Keratinocyte (primary cell): ENCODE results near the gene FBXO42. TPM values are rescaled to one million over a fixed set of nuclear protein-coding genes. Genes with fewer than 3 reads are reported as not detected.
"Not testable (repeated sequence)": the region's sequence is repeated elsewhere in the genome, so short reads cannot be mapped to it uniquely, and the experiment has no call there.

Source experiments
- DNase-seq: peaks from one replicate; pipeline ENCODE4 v3.0.0-alpha.2; 2011; ENCODE audit warnings: low read depth, missing footprints, low spot score
- FAIRE-seq: peaks from 2 replicates; lab custom pipeline; 2011; peaks lifted over from hg19 to GRCh38; lab: Jason Lieb, UNC
- H2AFZ ChIP-seq: 2 replicates; pipeline ENCODE4 v1.6.0; 2012; ENCODE audit warnings: low read length, control low read depth, inconsistent platforms; ENCODE audit not compliant: control insufficient read depth
- H3K27ac ChIP-seq: 2 replicates; pipeline ENCODE4 v1.5.1; 2011; ENCODE audit warnings: low read length; ENCODE audit not compliant: control insufficient read depth, insufficient read depth
- H3K27me3 ChIP-seq: 3 replicates; pipeline ENCODE4 v1.6.0; 2011; ENCODE audit warnings: low read length; ENCODE audit not compliant: control insufficient read depth, insufficient read depth; ENCODE audit errors: extremely low read depth
- H3K36me3 ChIP-seq, 2 experiments: 2 replicates in 1 of 2; 3 replicates in 1 of 2; pipeline ENCODE4 v1.5.1; 2011; ENCODE audit warnings: low read length in 2 of 2, mild to moderate bottlenecking in 1 of 2; ENCODE audit not compliant: control insufficient read depth in 2 of 2, insufficient read depth in 2 of 2; ENCODE audit errors: extremely low read depth in 1 of 2
- H3K4me1 ChIP-seq: 3 replicates; pipeline ENCODE4 v1.5.1; 2011; ENCODE audit warnings: low read length; ENCODE audit not compliant: control insufficient read depth, insufficient read depth; ENCODE audit errors: extremely low read depth
- H3K4me2 ChIP-seq: 3 replicates; pipeline ENCODE4 v1.6.0; 2011; ENCODE audit warnings: low read depth, low read length; ENCODE audit not compliant: control insufficient read depth, insufficient read depth; ENCODE audit errors: extremely low read depth
- H3K4me3 ChIP-seq, 3 experiments: fragments of 200-600 bp in 1 of 3; sonication (generic) in 1 of 3; 2 replicates in 2 of 3; 3 replicates in 1 of 3; pipeline ENCODE4 v1.5.1; 2011 to 2016; ENCODE audit warnings: low read length in 3 of 3, mild to moderate bottlenecking in 3 of 3, control low read depth in 2 of 3, inconsistent platforms in 1 of 3, low read depth in 1 of 3, mixed read lengths in 1 of 3, mixed run types in 1 of 3, moderate library complexity in 1 of 3; ENCODE audit not compliant: control insufficient read depth in 2 of 3, insufficient read depth in 2 of 3; ENCODE audit errors: extremely low read depth in 1 of 3
- H3K79me2 ChIP-seq: 2 replicates; pipeline ENCODE4 v1.6.0; 2012; ENCODE audit warnings: low read length; ENCODE audit not compliant: control insufficient read depth, insufficient read depth
- H3K9ac ChIP-seq: 3 replicates; pipeline ENCODE4 v1.6.0; 2011; ENCODE audit warnings: low read length; ENCODE audit not compliant: control insufficient read depth, insufficient read depth; ENCODE audit errors: extremely low read depth
- H3K9me1 ChIP-seq: 3 replicates; pipeline ENCODE4 v1.6.0; 2011; ENCODE audit warnings: low read length; ENCODE audit not compliant: control insufficient read depth, insufficient read depth; ENCODE audit errors: extremely low read depth
- H3K9me3 ChIP-seq: 2 replicates; pipeline ENCODE4 v1.5.1; 2012; ENCODE audit warnings: low read depth, low read length; ENCODE audit not compliant: control insufficient read depth
- H4K20me1 ChIP-seq: 3 replicates; pipeline ENCODE4 v1.6.0; 2011; ENCODE audit warnings: low read length; ENCODE audit not compliant: control insufficient read depth, insufficient read depth; ENCODE audit errors: extremely low read depth
- EZH2 ChIP-seq: IDR thresholded peaks from one replicate; pipeline ENCODE4 v1.6.1; 2012; ENCODE audit warnings: inconsistent platforms, mild to moderate bottlenecking, low read length, moderate library complexity
- dilution Hi-C: fragments of 300-500 bp; cut with MboI; formaldehyde crosslinking; loops from one replicate; pipeline ENCODE4 v1.7.0; 2020; ENCODE audit warnings: low sequenced_read_pairs; ENCODE audit not compliant: extremely low pct_ligation_motif_present
- polyA plus RNA-seq, 5 experiments: library from polyadenylated mRNA; depleted of rRNA in 3 of 5; stranded (reverse) in 3 of 5; stranded (forward) in 1 of 5; unstranded in 1 of 5; fragments of >200 nt; gene quantifications; 1 replicate in 1 of 5; 2 replicates in 3 of 5; 3 replicates in 1 of 5; pipeline versions ENCODE4 v1.2.1 to v1.2.3, GENCODE V29; 2011 to 2012; ENCODE audit warnings: missing spikeins in 2 of 5, low read depth in 1 of 5, low replicate concordance in 1 of 5
- TF ChIP-seq, protein P1 (sequence below), 3 experiments: IDR thresholded peaks in 1 of 3; conservative IDR thresholded peaks in 1 of 3; optimal IDR thresholded peaks in 1 of 3; 2 replicates in 2 of 3; 3 replicates in 1 of 3; pipeline versions ENCODE3 to v1.5.1; 2011; ENCODE audit warnings: low read length in 3 of 3, mild to moderate bottlenecking in 3 of 3, moderate library complexity in 2 of 3, control low read depth in 1 of 3, inconsistent platforms in 1 of 3; ENCODE audit not compliant: insufficient read depth in 2 of 3; ENCODE audit errors: extremely low read depth in 1 of 3

The FBXO42 gene
- polyA plus RNA-seq, 1 donor (not counting 4 experiments of a cell fraction or from before 2014, with no cell fraction given): 14.1 TPM

DNA sequence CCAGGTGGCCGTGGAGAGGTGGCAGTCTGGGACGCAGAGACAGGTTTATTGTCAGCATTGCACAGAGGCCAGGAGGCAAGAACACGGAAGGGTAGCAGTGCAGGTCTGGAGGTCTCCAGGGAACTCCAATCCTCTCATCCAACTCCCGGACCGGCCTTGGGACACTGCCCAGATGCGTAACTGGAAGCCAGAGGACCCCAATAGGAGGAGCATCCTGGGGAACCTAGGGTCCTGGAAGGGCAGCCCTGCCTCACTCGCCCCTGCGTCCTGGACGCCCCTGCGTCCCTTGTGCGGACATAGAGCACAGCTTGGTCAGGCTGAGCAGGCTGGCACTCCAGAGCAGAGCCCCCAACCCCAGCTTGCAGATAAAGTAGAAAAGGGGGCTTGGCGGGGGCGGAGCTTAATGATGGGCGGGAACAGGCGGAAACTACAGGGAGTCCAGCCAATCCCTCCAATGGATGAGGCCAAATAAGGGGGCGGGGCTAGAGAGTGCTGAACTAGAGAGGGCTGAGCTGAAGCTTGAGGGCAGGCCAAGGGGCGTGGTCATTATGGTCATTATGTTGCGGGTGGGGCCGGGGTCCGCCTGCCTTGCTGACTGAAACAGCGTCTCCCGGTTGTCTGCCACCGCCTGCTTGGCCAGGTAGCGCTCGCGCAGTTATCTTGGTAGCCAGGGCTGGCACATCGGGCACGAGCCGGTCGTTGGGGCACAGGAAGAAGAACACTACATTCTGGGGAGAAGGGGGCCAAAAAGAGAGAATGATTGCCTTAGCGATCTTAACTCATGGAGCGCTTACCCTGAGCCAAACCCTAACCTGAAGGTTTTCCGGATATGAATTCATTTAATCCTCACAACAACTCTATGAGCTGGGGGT, 136.2 kb downstream of the FBXO42 start:
- H3K27me3 ChIP-seq: no peaks in the 10 kb centered on the region
- TF ChIP-seq, protein P1, sequence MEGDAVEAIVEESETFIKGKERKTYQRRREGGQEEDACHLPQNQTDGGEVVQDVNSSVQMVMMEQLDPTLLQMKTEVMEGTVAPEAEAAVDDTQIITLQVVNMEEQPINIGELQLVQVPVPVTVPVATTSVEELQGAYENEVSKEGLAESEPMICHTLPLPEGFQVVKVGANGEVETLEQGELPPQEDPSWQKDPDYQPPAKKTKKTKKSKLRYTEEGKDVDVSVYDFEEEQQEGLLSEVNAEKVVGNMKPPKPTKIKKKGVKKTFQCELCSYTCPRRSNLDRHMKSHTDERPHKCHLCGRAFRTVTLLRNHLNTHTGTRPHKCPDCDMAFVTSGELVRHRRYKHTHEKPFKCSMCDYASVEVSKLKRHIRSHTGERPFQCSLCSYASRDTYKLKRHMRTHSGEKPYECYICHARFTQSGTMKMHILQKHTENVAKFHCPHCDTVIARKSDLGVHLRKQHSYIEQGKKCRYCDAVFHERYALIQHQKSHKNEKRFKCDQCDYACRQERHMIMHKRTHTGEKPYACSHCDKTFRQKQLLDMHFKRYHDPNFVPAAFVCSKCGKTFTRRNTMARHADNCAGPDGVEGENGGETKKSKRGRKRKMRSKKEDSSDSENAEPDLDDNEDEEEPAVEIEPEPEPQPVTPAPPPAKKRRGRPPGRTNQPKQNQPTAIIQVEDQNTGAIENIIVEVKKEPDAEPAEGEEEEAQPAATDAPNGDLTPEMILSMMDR (optimal IDR thresholded peaks at IDR 0.05 in 1 of 3, IDR thresholded peaks at IDR 0.05 in 1 of 3, conservative IDR thresholded peaks at IDR 0.05 in 1 of 3; ENCODE audit: extremely low read depth in 1 of 3, insufficient read depth in 2 of 3, low read length in 3 of 3): no peak
- no peak for TF ChIP-seq EZH2
- no peaks in the 10 kb centered on the region for H3K9me3 ChIP-seq
- H3K4me2 ChIP-seq: peak overlapping the region; percentile 92
- H3K4me1 ChIP-seq: peaks cover 30% of the 10 kb centered on the region
- no peaks in the 10 kb centered on the region for H3K79me2 ChIP-seq
- DNase-seq: no peak
- FAIRE-seq: no peak
- no peaks in the 10 kb centered on the region for H4K20me1 ChIP-seq
- H3K27ac ChIP-seq: no peak overlapping the region
- H3K9ac ChIP-seq: peak overlapping the region; percentile 76
- peak overlapping the region; percentile 54 to 77 (median 73) for H3K4me3 ChIP-seq
- H3K9me1 ChIP-seq: no peaks in the 10 kb centered on the region
- dilution Hi-C loops: no loop called here
- H2AFZ ChIP-seq: peak overlapping the region; percentile 98
- H3K36me3 ChIP-seq: no peaks in the 10 kb centered on the region

DNA sequence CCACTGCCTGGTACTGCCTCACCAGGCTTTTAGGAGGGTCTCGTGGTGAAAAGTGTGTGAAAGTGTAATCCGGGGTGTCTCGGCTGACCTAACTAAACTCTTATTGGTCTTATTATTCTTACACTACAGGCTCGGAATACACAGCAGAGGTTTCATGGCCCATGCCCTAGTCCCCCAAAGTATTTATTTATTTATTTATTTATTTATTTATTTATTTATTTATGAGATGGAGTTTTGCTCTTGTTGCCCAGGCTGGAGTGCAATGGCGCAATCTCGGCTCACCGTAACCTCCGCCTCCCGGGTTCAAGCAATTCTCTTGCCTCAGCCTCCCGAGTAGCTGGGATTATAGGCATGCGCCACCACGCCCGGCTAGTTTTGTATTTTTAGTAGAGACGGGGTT, 137.0 kb downstream of the FBXO42 start:
- H3K4me3 ChIP-seq, FAIRE-seq, H3K27ac ChIP-seq: not testable (repeated sequence)

DNA sequence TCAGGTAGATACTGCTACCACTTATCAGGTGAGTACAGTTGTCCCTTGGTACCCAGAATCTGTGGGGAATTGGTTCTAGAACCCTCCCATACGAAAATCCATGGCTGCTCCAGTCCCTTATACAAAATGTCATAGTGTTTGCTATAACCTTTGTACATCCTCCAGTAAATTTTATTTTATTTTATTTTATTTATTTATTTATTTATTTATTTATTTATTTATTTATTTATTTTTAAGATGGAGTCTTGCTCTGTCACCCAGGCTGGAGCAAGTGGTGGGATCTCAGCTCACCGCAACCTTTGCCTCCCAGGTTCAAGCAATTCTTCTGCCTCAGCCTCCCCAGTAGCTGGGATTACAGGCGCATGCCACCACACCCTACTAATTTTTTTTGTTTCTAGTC, 138.7 kb downstream of the FBXO42 start:
- dilution Hi-C loops, H2AFZ ChIP-seq, H3K4me3 ChIP-seq, H3K9me3 ChIP-seq, H3K27me3 ChIP-seq, H3K27ac ChIP-seq, H3K9me1 ChIP-seq, H3K9ac ChIP-seq, FAIRE-seq, DNase-seq, H4K20me1 ChIP-seq, H3K36me3 ChIP-seq, H3K4me2 ChIP-seq, H3K79me2 ChIP-seq: not testable (repeated sequence)
- H3K4me1 ChIP-seq: peaks cover 35% of the 10 kb centered on the region

More for the DNA sequence above, 137.0 kb downstream of the FBXO42 start:
- H3K27me3 ChIP-seq, H3K36me3 ChIP-seq, H4K20me1 ChIP-seq, H2AFZ ChIP-seq, H3K4me2 ChIP-seq, H3K79me2 ChIP-seq, H3K9ac ChIP-seq, H3K9me1 ChIP-seq, H3K9me3 ChIP-seq, DNase-seq, dilution Hi-C loops: not testable (repeated sequence)
- peaks cover 31% of the 10 kb centered on the region for H3K4me1 ChIP-seq
